CD14-positive monocyte (primary cell): ENCODE measurements around the gene KCNH3. TPM values are rescaled to one million over a fixed set of nuclear protein-coding genes. Genes with fewer than 3 reads are reported as not detected.

ENCODE experiments used
- DNase-seq, 3 donors: peaks; one replicate each; pipeline ENCODE4 v3.0.0-alpha.2; 2011 to 2022
- H2AFZ ChIP-seq: 2 replicates; pipeline ENCODE4 v1.6.0; 2012; ENCODE audit warnings: mild to moderate bottlenecking, low read depth, low read length, inconsistent platforms; ENCODE audit not compliant: insufficient read depth, poor library complexity, severe bottlenecking
- H3K27ac ChIP-seq, 2 donors: 1 replicate in 1 of 2; 2 replicates in 1 of 2; pipeline ENCODE4 v1.5.1; 2012 to 2013; ENCODE audit warnings: low read length in 2 of 2, control low read depth in 1 of 2, inconsistent platforms in 1 of 2, low read depth in 1 of 2, mild to moderate bottlenecking in 1 of 2
- H3K27me3 ChIP-seq, 2 donors: one replicate each; pipeline versions ENCODE4 v1.6.0 to v1.6.1; 2011 to 2013; ENCODE audit warnings: low read length in 2 of 2; ENCODE audit not compliant: control insufficient read depth in 2 of 2, insufficient read depth in 2 of 2
- H3K36me3 ChIP-seq, 2 donors: replicated peaks in 1 of 2; 1 replicate in 1 of 2; 2 replicates in 1 of 2; pipeline versions ENCODE4 v1.5.1 to v1.6.1; 2012 to 2013; ENCODE audit warnings: low read length in 2 of 2, control low read depth in 1 of 2, inconsistent platforms in 1 of 2, mild to moderate bottlenecking in 1 of 2; ENCODE audit not compliant: insufficient read depth in 2 of 2, control insufficient read depth in 1 of 2
- H3K4me1 ChIP-seq, 2 donors: 1 replicate in 1 of 2; 2 replicates in 1 of 2; pipeline versions ENCODE4 v1.5.1 to v1.6.1; 2012 to 2013; ENCODE audit warnings: low read length in 2 of 2, control low read depth in 1 of 2, inconsistent platforms in 1 of 2, mild to moderate bottlenecking in 1 of 2, moderate library complexity in 1 of 2; ENCODE audit not compliant: insufficient read depth in 2 of 2, control insufficient read depth in 1 of 2
- H3K4me2 ChIP-seq: replicated peaks from 2 replicates; pipeline ENCODE3; 2012; ENCODE audit warnings: low read length, moderate library complexity, mild to moderate bottlenecking; ENCODE audit not compliant: poor library complexity, severe bottlenecking; ENCODE audit errors: extremely low read depth
- H3K4me3 ChIP-seq, 3 experiments: fragments of 200-600 bp in 1 of 3; sonication (generic) in 1 of 3; replicated peaks in 1 of 3; 1 replicate in 2 of 3; 2 replicates in 1 of 3; pipeline ENCODE4 v1.5.1; 2011 to 2013; ENCODE audit warnings: low read length in 3 of 3, mild to moderate bottlenecking in 3 of 3, control low read depth in 2 of 3, low read depth in 2 of 3, inconsistent platforms in 1 of 3, moderate library complexity in 1 of 3
- H3K79me2 ChIP-seq: 2 replicates; pipeline ENCODE4 v1.6.0; 2012; ENCODE audit warnings: mild to moderate bottlenecking, control low read depth, inconsistent platforms, low read length, moderate library complexity; ENCODE audit not compliant: insufficient read depth
- H3K9ac ChIP-seq: 2 replicates; pipeline ENCODE4 v1.6.0; 2017; ENCODE audit warnings: low read length, mild to moderate bottlenecking; ENCODE audit not compliant: insufficient read depth, poor library complexity, severe bottlenecking
- H3K9me3 ChIP-seq, 2 donors: replicated peaks in 1 of 2; 1 replicate in 1 of 2; 2 replicates in 1 of 2; pipeline versions ENCODE4 v1.5.1 to v1.6.1; 2012 to 2013; ENCODE audit warnings: low read length in 2 of 2, control low read depth in 1 of 2; ENCODE audit not compliant: control insufficient read depth in 1 of 2, insufficient read depth in 1 of 2
- H4K20me1 ChIP-seq: 2 replicates; pipeline ENCODE4 v1.6.0; 2012; ENCODE audit warnings: mild to moderate bottlenecking, low read length, control low read depth, moderate library complexity; ENCODE audit not compliant: insufficient read depth
- H3K27ac Mint-ChIP-seq, 7 donors: one replicate each; pipeline ENCODE4 v1.8.0; 2020; ENCODE audit warnings: mild to moderate bottlenecking in 7 of 7, mixed read lengths in 7 of 7, moderate library complexity in 6 of 7, inconsistent platforms in 2 of 7
- H3K27me3 Mint-ChIP-seq, 3 donors: one replicate each; pipeline ENCODE4 v1.8.0; 2021 to 2022; ENCODE audit warnings: low read depth in 3 of 3, mild to moderate bottlenecking in 3 of 3, mixed read lengths in 3 of 3, moderate library complexity in 3 of 3, inconsistent platforms in 1 of 3
- H3K36me3 Mint-ChIP-seq, 2 donors: one replicate each; pipeline ENCODE4 v1.8.0; 2020; ENCODE audit warnings: mixed read lengths in 2 of 2, inconsistent platforms in 1 of 2, mild to moderate bottlenecking in 1 of 2
- H3K4me1 Mint-ChIP-seq: one replicate; pipeline ENCODE4 v1.8.0; 2020; ENCODE audit warnings: mild to moderate bottlenecking, mixed read lengths
- H3K4me3 Mint-ChIP-seq, 2 donors: one replicate each; pipeline ENCODE4 v1.8.0; 2020; ENCODE audit warnings: mild to moderate bottlenecking in 2 of 2, mixed read lengths in 2 of 2, moderate library complexity in 1 of 2
- H3K9me3 Mint-ChIP-seq, 7 donors: one replicate each; pipeline ENCODE4 v1.8.0; 2020 to 2022; ENCODE audit warnings: mixed read lengths in 7 of 7, mild to moderate bottlenecking in 6 of 7, moderate library complexity in 6 of 7, inconsistent platforms in 2 of 7
- WGBS: methylation state at CpG from one replicate; pipeline ENCODE4 v1.1.5; 2013; ENCODE audit warnings: missing lambda C conversion rate; ENCODE audit not compliant: insufficient coverage; 5-methylcytosine and 5-hydroxymethylcytosine counted together
- intact Hi-C, 2 donors: fragments of 100-400 bp; cut with micrococcal nuclease; formaldehyde crosslinking; loops; one replicate each; pipeline versions ENCODE4 v1.15.0 to v1.15.1; 2023
- polyA plus RNA-seq, 3 donors: library from polyadenylated mRNA; depleted of rRNA in 1 of 3; unstranded in 2 of 3; stranded (reverse) in 1 of 3; fragments of 300-500 nt in 2 of 3; fragments of >200 nt in 1 of 3; fragmentation: Illumina TruSeq in 2 of 3; gene quantifications; 1 replicate in 2 of 3; 2 replicates in 1 of 3; pipeline ENCODE4 v1.2.3, GENCODE V29; 2012 to 2021
- TF ChIP-seq, protein P1 (sequence below): fragments of 200-600 bp; IDR thresholded peaks from one replicate; pipeline ENCODE4 v1.8.0; 2022; ENCODE audit warnings: antibody characterized with exemption, mild to moderate bottlenecking

KCNH3 gene
- polyA plus RNA-seq, 3 donors = 1.3 to 18.2 (median 3.3) TPM

DNA sequence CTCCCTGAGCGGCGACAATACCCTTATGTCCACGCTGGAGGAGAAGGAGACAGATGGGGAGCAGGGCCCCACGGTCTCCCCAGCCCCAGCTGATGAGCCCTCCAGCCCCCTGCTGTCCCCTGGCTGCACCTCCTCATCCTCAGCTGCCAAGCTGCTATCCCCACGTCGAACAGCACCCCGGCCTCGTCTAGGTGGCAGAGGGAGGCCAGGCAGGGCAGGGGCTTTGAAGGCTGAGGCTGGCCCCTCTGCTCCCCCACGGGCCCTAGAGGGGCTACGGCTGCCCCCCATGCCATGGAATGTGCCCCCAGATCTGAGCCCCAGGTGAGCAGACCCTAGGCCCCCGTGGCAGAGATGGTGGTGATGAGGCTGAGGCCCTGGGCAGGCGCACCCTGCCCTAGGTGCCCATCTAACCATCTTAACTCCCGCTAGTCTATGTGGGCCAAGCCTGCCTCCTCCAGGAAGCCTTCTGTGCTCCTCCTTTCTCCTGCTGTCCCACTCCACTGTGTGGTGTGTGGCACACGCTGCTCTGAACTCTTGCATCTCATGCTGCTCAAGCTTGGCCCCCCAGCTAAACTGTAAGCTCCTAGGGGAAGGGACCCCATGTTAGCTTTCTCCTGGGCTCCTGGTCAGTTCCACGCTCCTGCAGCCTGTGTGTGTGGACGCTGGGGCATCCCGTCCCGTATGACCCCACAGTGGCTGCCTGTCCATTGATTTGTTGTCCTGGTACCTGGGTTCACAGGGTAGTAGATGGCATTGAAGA, 17.0 kb downstream of the KCNH3 start:
- no peak for DNase-seq
- WGBS = 93% methylated on average over 10 of the region's 18 CpGs

DNA sequence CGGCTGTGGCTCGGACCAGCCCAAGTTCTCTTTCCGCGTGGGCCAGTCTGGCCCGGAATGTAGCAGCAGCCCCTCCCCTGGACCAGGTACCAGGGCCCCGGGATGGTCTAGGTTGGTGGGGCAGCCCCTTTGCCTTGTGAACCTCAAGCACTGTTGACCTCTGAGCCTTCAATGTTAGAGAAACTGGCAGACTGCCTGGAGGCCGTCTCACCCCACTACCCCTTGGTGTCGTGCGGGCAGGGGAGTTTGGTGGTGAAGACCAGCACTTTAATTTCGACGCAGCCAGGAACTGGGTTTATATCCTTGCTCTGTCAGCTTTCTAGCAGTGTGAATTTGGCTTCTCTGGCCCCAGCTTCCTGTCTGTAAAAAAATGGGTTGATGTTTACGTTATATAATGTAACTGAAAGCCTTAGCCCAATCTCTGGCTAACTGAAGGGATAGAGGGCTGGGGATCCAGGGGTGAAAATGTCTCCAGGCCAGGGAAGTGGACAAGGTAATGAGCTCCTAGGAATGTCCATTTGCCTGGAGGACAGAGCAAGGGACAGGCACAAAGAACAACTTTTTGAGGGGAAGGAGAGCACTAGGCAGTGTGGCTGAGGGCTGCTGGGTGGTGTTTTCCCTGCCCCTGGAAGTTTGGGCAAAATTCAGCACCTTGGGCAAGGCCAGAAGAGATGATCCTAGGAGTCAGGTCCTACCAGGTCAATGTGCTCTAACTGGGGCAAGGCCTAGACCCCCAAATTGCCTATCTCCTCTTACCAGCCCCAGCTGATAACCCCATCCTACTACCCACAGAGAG, 17.8 kb downstream of the KCNH3 start:
- Histone ChIP-seq H3K9me3 (no peaks in the 10 kb centered on the region), H3K4me3 (no peak overlapping the region), H4K20me1 (no peaks in the 10 kb centered on the region), H3K27ac (no peak overlapping the region), H3K79me2 (no peaks in the 10 kb centered on the region), H2AFZ (no peak overlapping the region), H3K27me3 (peaks cover 0 to 5% of the 10 kb centered on the region in 2 donors), H3K36me3 (peaks cover 56 to 61% of the 10 kb centered on the region in 2 donors), H3K4me2 (no peak overlapping the region), H3K4me1 (no peaks in the 10 kb centered on the region), H3K9ac (no peak overlapping the region)
- peaks cover 2% of the 10 kb centered on the region for H3K4me1 Mint-ChIP-seq
- DNase-seq = no peak
- no peaks in the 10 kb centered on the region for H3K9me3 Mint-ChIP-seq
- WGBS = 83% methylated on average over 8 of the region's 12 CpGs
- TF ChIP-seq, protein P1, sequence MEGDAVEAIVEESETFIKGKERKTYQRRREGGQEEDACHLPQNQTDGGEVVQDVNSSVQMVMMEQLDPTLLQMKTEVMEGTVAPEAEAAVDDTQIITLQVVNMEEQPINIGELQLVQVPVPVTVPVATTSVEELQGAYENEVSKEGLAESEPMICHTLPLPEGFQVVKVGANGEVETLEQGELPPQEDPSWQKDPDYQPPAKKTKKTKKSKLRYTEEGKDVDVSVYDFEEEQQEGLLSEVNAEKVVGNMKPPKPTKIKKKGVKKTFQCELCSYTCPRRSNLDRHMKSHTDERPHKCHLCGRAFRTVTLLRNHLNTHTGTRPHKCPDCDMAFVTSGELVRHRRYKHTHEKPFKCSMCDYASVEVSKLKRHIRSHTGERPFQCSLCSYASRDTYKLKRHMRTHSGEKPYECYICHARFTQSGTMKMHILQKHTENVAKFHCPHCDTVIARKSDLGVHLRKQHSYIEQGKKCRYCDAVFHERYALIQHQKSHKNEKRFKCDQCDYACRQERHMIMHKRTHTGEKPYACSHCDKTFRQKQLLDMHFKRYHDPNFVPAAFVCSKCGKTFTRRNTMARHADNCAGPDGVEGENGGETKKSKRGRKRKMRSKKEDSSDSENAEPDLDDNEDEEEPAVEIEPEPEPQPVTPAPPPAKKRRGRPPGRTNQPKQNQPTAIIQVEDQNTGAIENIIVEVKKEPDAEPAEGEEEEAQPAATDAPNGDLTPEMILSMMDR = no peak
- peaks cover 5 to 9% (median 7%) of the 10 kb centered on the region in 3 donors for H3K27me3 Mint-ChIP-seq
- H3K27ac Mint-ChIP-seq = no peak overlapping the region
- peaks cover 45 to 54% of the 10 kb centered on the region in 2 donors for H3K36me3 Mint-ChIP-seq
- intact Hi-C loops = no loop called here
- no peak overlapping the region for H3K4me3 Mint-ChIP-seq

More for the DNA sequence above, 17.0 kb downstream of the KCNH3 start:
- Mint-ChIP-seq H3K4me1 (peaks cover 2% of the 10 kb centered on the region), H3K36me3 (peaks cover 37 to 47% of the 10 kb centered on the region in 2 donors), H3K9me3 (peaks cover 0 to 3% (median 0%) of the 10 kb centered on the region in 7 donors), H3K27ac (no peak overlapping the region), H3K4me3 (peak overlapping the region in 1 of 2 donors; percentile 24), H3K27me3 (peaks cover 7 to 15% (median 12%) of the 10 kb centered on the region in 3 donors)
- Histone ChIP-seq H2AFZ (no peak overlapping the region), H3K79me2 (no peaks in the 10 kb centered on the region), H3K4me3 (no peak overlapping the region), H3K9me3 (no peaks in the 10 kb centered on the region), H3K27ac (no peak overlapping the region), H3K27me3 (peaks cover 0 to 5% of the 10 kb centered on the region in 2 donors), H3K4me2 (no peak overlapping the region), H3K4me1 (no peaks in the 10 kb centered on the region), H4K20me1 (no peaks in the 10 kb centered on the region), H3K9ac (no peak overlapping the region), H3K36me3 (peaks cover 49 to 54% of the 10 kb centered on the region in 2 donors)
- intact Hi-C loops = no loop called here
- TF ChIP-seq, protein P1 = no peak
